Kidney (tissue), 14 donors: ENCODE measurements around the gene ACKR3. TPM values are rescaled to one million over a fixed set of nuclear protein-coding genes. Genes with fewer than 3 reads are reported as not detected.

Source experiments
- DNase-seq, 5 donors: peaks; one replicate each; pipeline ENCODE4 v3.0.0-alpha.2; 2013 to 2020
- FAIRE-seq: peaks from 2 replicates; lab custom pipeline; 2012; peaks lifted over from hg19 to GRCh38; lab: Jason Lieb, UNC
- H3K27ac ChIP-seq, 2 donors: one replicate each; pipeline ENCODE4 v1.7.0; 2013; ENCODE audit warnings: low read depth in 2 of 2, low read length in 2 of 2, inconsistent platforms in 1 of 2
- H3K27me3 ChIP-seq: one replicate; pipeline ENCODE4 v1.7.1; 2013; ENCODE audit warnings: low read length, inconsistent platforms; ENCODE audit not compliant: control insufficient read depth, insufficient read depth
- H3K36me3 ChIP-seq, 3 donors: one replicate each; pipeline versions ENCODE4 v1.7.0 to v1.7.1; 2013; ENCODE audit warnings: low read length in 3 of 3, control low read depth in 1 of 3, inconsistent platforms in 1 of 3; ENCODE audit not compliant: insufficient read depth in 3 of 3, control insufficient read depth in 2 of 3
- H3K4me1 ChIP-seq, 3 donors: one replicate each; pipeline versions ENCODE4 v1.7.0 to v1.7.1; 2013; ENCODE audit warnings: low read length in 3 of 3, inconsistent platforms in 1 of 3, low read depth in 1 of 3; ENCODE audit not compliant: control insufficient read depth in 2 of 3, insufficient read depth in 2 of 3
- H3K4me3 ChIP-seq, 3 donors: one replicate each; pipeline versions ENCODE4 v1.7.0 to v1.8.1; 2013; ENCODE audit warnings: low read length in 3 of 3, control low read depth in 1 of 3, inconsistent platforms in 1 of 3
- H3K9ac ChIP-seq, 3 donors: one replicate each; pipeline versions ENCODE4 v1.7.0 to v1.7.1; 2013; ENCODE audit warnings: low read length in 3 of 3, control low read depth in 1 of 3, inconsistent platforms in 1 of 3
- H3K9me3 ChIP-seq, 3 donors: one replicate each; pipeline versions ENCODE4 v1.7.0 to v1.7.1; 2013; ENCODE audit warnings: low read length in 3 of 3, control low read depth in 1 of 3, inconsistent platforms in 1 of 3; ENCODE audit not compliant: control insufficient read depth in 2 of 3, insufficient read depth in 1 of 3
- CTCF ChIP-seq: IDR thresholded peaks from 3 replicates; pipeline ENCODE4 v1.5.1; 2012; ENCODE audit warnings: mild to moderate bottlenecking, moderate library complexity, borderline replicate concordance; ENCODE audit not compliant: insufficient read depth; ENCODE audit errors: extremely low read depth
- intact Hi-C: fragments of 100-400 bp; cut with DNase I; formaldehyde crosslinking; loops from one replicate; pipeline ENCODE4 v1.11.1; 2022
- polyA plus RNA-seq: library from polyadenylated mRNA; stranded (reverse); fragments of 350-450 nt; fragmentation: Illumina TruSeq; extraction: RNeasy Lipid Tissue Mini Kit (QIAGEN cat#74804); gene quantifications from one replicate; pipeline ENCODE4 v1.2.3, GENCODE V29; 2014; ENCODE audit warnings: low read depth, low replicate concordance; ENCODE audit not compliant: insufficient read depth
- total RNA-seq: library from RNA; stranded (reverse); fragmentation: NEBNext Ultra II Directional; extraction: Animal tissue kit (Norgen Biotek cat#: 25700); gene quantifications from one replicate; pipeline ENCODE4 v1.2.1, GENCODE V29; 2021
- donor health status: control.
- donor health status: control.
- donor health status: control.
- donor health status: control.
- donor health status: control.
- donor health status: DM: yes; HTN: yes; CAD: no.
- donor health status: Normal renal cell carcinoma (clear cell type).

Gene ACKR3
- total and polyA plus RNA-seq, 2 donors from 2014 or later, result 6.9 to 8.7 TPM

GRCh38 chr2:236571145-236571544, 1.5 kb downstream of the ACKR3 start:
- peak overlapping the region; percentile 9 to 35 for H3K27ac ChIP-seq
- H3K4me1 ChIP-seq, result peaks cover 2 to 25% (median 3%) of the 10 kb centered on the region in 3 donors
- FAIRE-seq (no peak), DNase-seq (peak in 2 of 5 donors; percentile 41 to 42)
- TF ChIP-seq CTCF, result no peak
- no peaks in the 10 kb centered on the region for H3K36me3 ChIP-seq
- no peaks in the 10 kb centered on the region for H3K27me3 ChIP-seq
- no peaks in the 10 kb centered on the region for H3K9me3 ChIP-seq
- intact Hi-C loops, result no loop called here
- peak overlapping the region; percentile 71 to 88 (median 84) for H3K4me3 ChIP-seq
- H3K9ac ChIP-seq, result peak overlapping the region in 2 of 3 donors; percentile 17 to 48

GRCh38 chr2:236572482-236572881, 2.9 kb downstream of the ACKR3 start:
- Histone ChIP-seq H3K9ac (peak overlapping the region in 1 of 3 donors; percentile 6), H3K27ac (no peak overlapping the region), H3K27me3 (no peaks in the 10 kb centered on the region), H3K4me3 (peak overlapping the region in 2 of 3 donors; percentile 84 to 88), H3K4me1 (peaks cover 2 to 30% (median 9%) of the 10 kb centered on the region in 3 donors), H3K9me3 (no peaks in the 10 kb centered on the region), H3K36me3 (no peaks in the 10 kb centered on the region)
- intact Hi-C loops, result no loop called here
- FAIRE-seq, result no peak
- TF ChIP-seq CTCF, result no peak
- DNase-seq, result peak in 1 of 5 donors; percentile 62

GRCh38 chr2:236573066-236573929, 3.7 kb downstream of the ACKR3 start:
- Histone ChIP-seq H3K27me3 (no peaks in the 10 kb centered on the region), H3K4me1 (peaks cover 2 to 35% (median 12%) of the 10 kb centered on the region in 3 donors), H3K9ac (peak overlapping the region in 1 of 3 donors; percentile 6), H3K4me3 (peak overlapping the region in 2 of 3 donors; percentile 24 to 84), H3K36me3 (no peaks in the 10 kb centered on the region), H3K9me3 (no peaks in the 10 kb centered on the region), H3K27ac (no peak overlapping the region)
- intact Hi-C loops, result no loop called here
- no peak for TF ChIP-seq CTCF
- FAIRE-seq (no peak), DNase-seq (no peak)
